HK-2 (cell line): Measurements from ENCODE around the gene FGF14.

Experiments used
- DNase-seq: peaks from one replicate; pipeline ENCODE4 v3.0.0-alpha.2; 2018; ENCODE audit not compliant: unreplicated experiment

The FGF14 gene

GRCh38 chr13:102251817-102252216 is 150.0 kb downstream of the FGF14 start:
- DNase-seq = no peak

- DNase-seq = no peak
Observed at GRCh38 chr13:102250448-102250847, 151.4 kb downstream of the FGF14 start.

GRCh38 chr13:102244607-102245227 is 157.1 kb downstream of the FGF14 start:
- DNase-seq = no peak

GRCh38 chr13:102240110-102240509 is 161.7 kb downstream of the FGF14 start:
- no peak for DNase-seq

GRCh38 chr13:102237230-102237629 is 164.6 kb downstream of the FGF14 start:
- no peak for DNase-seq

GRCh38 chr13:102236830-102237229 is 165.0 kb downstream of the FGF14 start:
- DNase-seq = no peak

- no peak for DNase-seq
Observed at GRCh38 chr13:102236341-102236740, 165.5 kb downstream of the FGF14 start.

GRCh38 chr13:102235689-102236088 is 166.2 kb downstream of the FGF14 start:
- no peak for DNase-seq

GRCh38 chr13:102234618-102235017 is 167.2 kb downstream of the FGF14 start:
- no peak for DNase-seq

GRCh38 chr13:102233566-102234208 is 168.2 kb downstream of the FGF14 start:
- no peak for DNase-seq

- DNase-seq = no peak
Observed at GRCh38 chr13:102231479-102231878, 170.4 kb downstream of the FGF14 start.

GRCh38 chr13:102227741-102228140 is 174.1 kb downstream of the FGF14 start:
- no peak for DNase-seq

GRCh38 chr13:102226591-102226990 is 175.3 kb downstream of the FGF14 start:
- no peak for DNase-seq

- no peak for DNase-seq
Observed at GRCh38 chr13:102225892-102226291, 176.0 kb downstream of the FGF14 start.

- DNase-seq = no peak
Observed at GRCh38 chr13:102220681-102221228, 181.1 kb downstream of the FGF14 start.

GRCh38 chr13:102214956-102215355 is 186.9 kb downstream of the FGF14 start:
- no peak for DNase-seq

GRCh38 chr13:102212729-102213128 is 189.1 kb downstream of the FGF14 start:
- no peak for DNase-seq

- DNase-seq = no peak
Observed at GRCh38 chr13:102208347-102208746, 193.5 kb downstream of the FGF14 start.

GRCh38 chr13:102207680-102208342 is 194.0 kb downstream of the FGF14 start:
- DNase-seq = no peak

GRCh38 chr13:102203718-102204117 is 198.1 kb downstream of the FGF14 start:
- DNase-seq = no peak

GRCh38 chr13:102198418-102199311 is 203.2 kb downstream of the FGF14 start:
- no peak for DNase-seq

GRCh38 chr13:102197193-102197592 is 204.7 kb downstream of the FGF14 start:
- DNase-seq = no peak
